Measurements from ENCODE around the gene CLIC6. TPM values are rescaled to one million over a fixed set of nuclear protein-coding genes. Genes with fewer than 3 reads are reported as not detected.

The CLIC6 gene
- polyA plus RNA-seq (2011; rRNA removed) (0.02 TPM in 1 of 2 replicates, not detected in the other), polyA minus RNA-seq (2011; rRNA and poly(A)+ RNA removed) (not detected in 2 replicates)

DNA sequence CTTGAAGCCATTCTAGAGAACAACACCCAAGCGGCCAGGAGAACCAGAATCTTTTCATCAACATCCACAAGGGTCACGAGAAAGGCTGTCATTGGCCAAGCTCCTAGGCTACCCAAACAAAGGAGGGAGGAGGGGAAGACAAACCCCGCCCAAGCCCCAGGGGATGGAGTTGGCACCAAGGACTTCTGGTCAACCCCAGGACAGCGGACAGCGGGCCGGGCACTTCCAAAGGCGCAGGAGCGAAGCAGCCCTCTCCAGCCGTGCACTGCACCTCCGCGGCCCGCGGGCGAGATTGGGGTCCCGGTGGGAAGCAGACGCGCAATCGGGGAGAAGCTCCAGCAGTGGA, at the start of gene CLIC6:
CLIC6 (plus strand) TSS at position 192 of the 346 bp plus-strand sequence. CDS start 395 bp downstream, outside the sequence.
- Histone ChIP-seq H3K9me3 (ENCODE audit: control insufficient read depth, insufficient read depth, low read length) (peaks cover 3% of the 10 kb centered on the region; the same call in 1 of the 2 replicates), H3K4me3 (ENCODE audit: low read depth, low read length) (peak within 1 kb of the TSS; percentile 25; the same call in 1 of the 2 replicates), H3K27ac (ENCODE audit: low read depth, low read length) (no peak within 1 kb of the TSS), H3K27me3 (ENCODE audit: control insufficient read depth, insufficient read depth, low read length) (peaks cover 74% of the 10 kb centered on the region)
- ChIA-PET CTCF (interaction anchor here (1.3 kb wide), 1 partner anchor 24 kb away, joined by 4 read pairs; no protein-coding TSS in a partner anchor), POLR2A (no interaction called here)
- TF ChIP-seq, protein P1, sequence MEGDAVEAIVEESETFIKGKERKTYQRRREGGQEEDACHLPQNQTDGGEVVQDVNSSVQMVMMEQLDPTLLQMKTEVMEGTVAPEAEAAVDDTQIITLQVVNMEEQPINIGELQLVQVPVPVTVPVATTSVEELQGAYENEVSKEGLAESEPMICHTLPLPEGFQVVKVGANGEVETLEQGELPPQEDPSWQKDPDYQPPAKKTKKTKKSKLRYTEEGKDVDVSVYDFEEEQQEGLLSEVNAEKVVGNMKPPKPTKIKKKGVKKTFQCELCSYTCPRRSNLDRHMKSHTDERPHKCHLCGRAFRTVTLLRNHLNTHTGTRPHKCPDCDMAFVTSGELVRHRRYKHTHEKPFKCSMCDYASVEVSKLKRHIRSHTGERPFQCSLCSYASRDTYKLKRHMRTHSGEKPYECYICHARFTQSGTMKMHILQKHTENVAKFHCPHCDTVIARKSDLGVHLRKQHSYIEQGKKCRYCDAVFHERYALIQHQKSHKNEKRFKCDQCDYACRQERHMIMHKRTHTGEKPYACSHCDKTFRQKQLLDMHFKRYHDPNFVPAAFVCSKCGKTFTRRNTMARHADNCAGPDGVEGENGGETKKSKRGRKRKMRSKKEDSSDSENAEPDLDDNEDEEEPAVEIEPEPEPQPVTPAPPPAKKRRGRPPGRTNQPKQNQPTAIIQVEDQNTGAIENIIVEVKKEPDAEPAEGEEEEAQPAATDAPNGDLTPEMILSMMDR (IDR thresholded peaks at IDR 0.05; ENCODE audit: low read depth, low read length), result no peak
- DNase-seq (ENCODE audit: low read depth, low spot score), result no peak

DNA sequence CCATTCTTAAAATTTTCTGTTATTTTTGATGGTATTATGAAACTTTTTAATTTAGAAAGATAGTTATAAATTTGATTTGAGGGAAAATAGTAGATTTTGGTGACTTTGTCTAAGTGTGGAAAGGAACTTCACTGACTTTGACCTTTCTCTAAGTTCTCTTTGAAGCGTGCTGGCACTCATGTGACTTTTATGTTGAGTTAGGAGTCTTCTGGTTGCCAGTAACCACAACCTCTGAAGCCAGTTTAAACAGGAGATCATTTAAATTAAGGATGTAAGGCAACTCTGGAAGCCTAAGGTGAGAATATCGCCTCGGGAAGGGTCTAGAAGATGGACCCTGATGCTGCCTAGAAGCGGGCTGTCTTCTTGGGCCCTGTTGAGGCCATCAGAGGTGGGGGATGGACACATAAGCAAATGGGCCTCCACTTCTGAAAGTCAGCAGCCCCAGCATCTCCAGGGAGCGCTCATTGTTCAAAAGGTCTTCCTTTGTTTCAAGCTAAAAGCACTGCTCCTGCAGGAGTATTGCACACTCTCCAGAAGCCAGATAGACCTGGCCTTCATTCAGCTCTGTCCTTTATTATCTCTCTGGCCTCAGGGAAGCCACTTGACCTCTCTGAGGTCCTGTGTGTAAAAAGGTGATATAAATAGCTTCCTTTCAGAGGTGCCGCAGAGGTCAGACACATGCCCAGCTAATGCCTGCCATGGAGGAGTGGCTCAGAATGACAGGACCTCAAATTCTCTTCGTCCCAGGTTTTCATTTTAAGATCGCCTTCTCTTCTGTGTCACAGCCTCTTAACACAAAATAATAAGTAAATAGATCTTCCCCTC, 48.7 kb upstream of the CLIC6 start:
- no peak overlapping the region for H3K27ac ChIP-seq (ENCODE audit: low read depth, low read length)
- CTCF ChIA-PET, result interaction anchor here (1.0 kb wide), 1 partner anchor 17 kb away, joined by 4 read pairs; no protein-coding TSS in a partner anchor
- no peak for DNase-seq (ENCODE audit: low read depth, low spot score)
- H3K4me3 ChIP-seq (ENCODE audit: low read depth, low read length), result no peak overlapping the region
- TF ChIP-seq, protein P1 (IDR thresholded peaks at IDR 0.05; ENCODE audit: low read depth, low read length), result no peak
- peaks cover 12% of the 10 kb centered on the region for H3K27me3 ChIP-seq (ENCODE audit: control insufficient read depth, insufficient read depth, low read length)
- no peaks in the 10 kb centered on the region for H3K9me3 ChIP-seq (ENCODE audit: control insufficient read depth, insufficient read depth, low read length)
- POLR2A ChIA-PET, result no interaction called here

DNA sequence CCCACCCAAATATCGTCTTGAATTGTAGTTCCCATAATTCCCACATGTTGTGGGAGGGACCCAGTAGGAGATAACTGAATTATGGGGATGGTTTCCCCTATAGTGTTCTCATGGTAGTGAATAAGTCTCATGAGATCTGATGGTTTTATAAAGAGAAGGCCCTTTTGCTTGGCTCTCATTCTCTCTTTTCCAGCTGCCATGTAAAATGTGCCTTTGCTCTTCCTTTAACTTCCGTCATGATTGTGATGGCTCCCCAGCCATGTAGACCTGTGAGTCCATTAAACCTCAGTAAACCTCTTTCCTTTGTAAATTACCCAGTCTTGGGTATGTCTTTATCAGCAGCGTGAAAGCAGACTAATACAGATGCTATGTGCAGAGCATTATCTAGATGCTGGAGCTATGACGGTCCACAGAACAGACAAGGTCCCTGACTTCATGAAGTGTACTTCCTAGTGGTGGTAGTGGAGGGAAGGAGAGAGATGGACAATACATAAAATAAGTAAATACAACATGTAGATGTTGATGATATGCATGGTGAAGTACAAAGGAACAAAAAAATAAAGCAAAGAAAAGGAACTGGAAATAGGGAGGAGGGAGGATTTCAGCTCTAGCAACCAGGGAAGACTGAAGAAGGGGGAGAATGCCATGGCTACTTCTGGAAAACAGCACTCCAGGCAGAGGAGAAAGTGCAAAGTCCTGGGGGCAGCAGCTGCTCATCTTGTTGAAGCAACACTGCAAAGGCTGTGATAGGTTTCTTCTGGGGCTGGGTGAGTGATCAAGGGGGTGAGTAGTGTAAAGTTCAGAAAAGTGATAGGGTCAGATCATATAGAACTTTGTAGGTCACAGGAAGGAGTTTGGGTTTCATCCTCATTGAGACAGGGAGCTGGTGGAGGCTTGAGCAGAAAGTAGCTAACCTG, 47.1 kb upstream of the CLIC6 start:
- H3K4me3 ChIP-seq (ENCODE audit: low read depth, low read length), result no peak overlapping the region
- POLR2A ChIA-PET, result no interaction called here
- no peaks in the 10 kb centered on the region for H3K9me3 ChIP-seq (ENCODE audit: control insufficient read depth, insufficient read depth, low read length)
- H3K27me3 ChIP-seq (ENCODE audit: control insufficient read depth, insufficient read depth, low read length), result peaks cover 17% of the 10 kb centered on the region
- no peak for DNase-seq (ENCODE audit: low read depth, low spot score)
- TF ChIP-seq, protein P1 (IDR thresholded peaks at IDR 0.05; ENCODE audit: low read depth, low read length), result no peak
- no peak overlapping the region for H3K27ac ChIP-seq (ENCODE audit: low read depth, low read length)
- CTCF ChIA-PET, result interaction anchor here (0.7 to 1.6 kb wide), 2 partner anchors 10 to 259 kb away, joined by 3 to 6 read pairs; no protein-coding TSS in a partner anchor

DNA sequence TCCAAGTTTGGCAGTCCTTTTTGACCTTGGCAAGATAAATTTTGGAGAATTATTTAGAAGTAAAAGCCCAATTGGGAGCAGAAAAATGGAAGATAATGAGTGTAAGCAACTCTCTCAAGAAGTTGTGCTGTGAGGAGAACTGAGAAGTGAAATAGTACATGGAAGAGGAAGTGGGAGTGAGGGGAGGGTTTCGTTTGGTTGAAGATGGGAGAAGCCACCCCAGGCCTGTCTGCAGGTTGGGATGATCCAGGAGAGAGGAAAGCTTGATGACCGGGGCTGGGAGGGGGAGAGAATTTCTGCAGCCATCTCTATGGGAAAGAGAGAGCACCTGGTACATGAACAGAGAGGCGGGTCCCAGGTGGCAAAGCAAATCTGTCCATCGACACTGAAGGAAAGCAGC, 45.3 kb upstream of the CLIC6 start:
- TF ChIP-seq, protein P1 (IDR thresholded peaks at IDR 0.05; ENCODE audit: low read depth, low read length), result no peak
- H3K4me3 ChIP-seq (ENCODE audit: low read depth, low read length), result no peak overlapping the region
- no peaks in the 10 kb centered on the region for H3K9me3 ChIP-seq (ENCODE audit: control insufficient read depth, insufficient read depth, low read length)
- no peak for DNase-seq (ENCODE audit: low read depth, low spot score)
- ChIA-PET CTCF (interaction anchor here (0.7 kb wide), 1 partner anchor 256 kb away, joined by 3 read pairs; no protein-coding TSS in a partner anchor), POLR2A (no interaction called here)
- peaks cover 15% of the 10 kb centered on the region for H3K27me3 ChIP-seq (ENCODE audit: control insufficient read depth, insufficient read depth, low read length)
- H3K27ac ChIP-seq (ENCODE audit: low read depth, low read length), result no peak overlapping the region

All from AG04450 (cell line).